NCI-H2171 (cell line): ENCODE results near the gene PRRX2.

Source experiments
- DNase-seq: peaks from one replicate; lab custom pipeline; 2025; lab: John Stamatoyannopoulos, UW

The PRRX2 gene

DNA sequence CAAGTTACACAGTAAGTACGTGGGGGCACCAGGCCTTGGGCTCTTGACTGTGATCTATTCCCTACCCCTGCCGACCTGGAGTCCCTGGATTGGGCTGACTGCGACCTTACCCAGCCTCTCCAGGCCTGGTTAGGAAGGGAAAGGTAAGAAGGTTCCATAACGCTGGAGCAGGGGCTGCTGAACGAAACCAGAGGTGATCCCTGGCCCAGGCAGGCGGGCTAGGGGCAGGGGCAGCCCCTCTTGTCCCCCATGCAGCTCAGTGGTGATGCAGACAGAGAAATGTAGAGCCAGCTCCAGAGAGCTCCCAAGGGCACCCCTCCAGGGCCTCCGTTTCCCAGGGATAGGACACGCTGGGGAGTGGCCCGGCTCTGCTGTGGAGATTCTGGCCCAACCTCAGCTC is 14.1 kb downstream of the PRRX2 start:
- no peak for DNase-seq

DNA sequence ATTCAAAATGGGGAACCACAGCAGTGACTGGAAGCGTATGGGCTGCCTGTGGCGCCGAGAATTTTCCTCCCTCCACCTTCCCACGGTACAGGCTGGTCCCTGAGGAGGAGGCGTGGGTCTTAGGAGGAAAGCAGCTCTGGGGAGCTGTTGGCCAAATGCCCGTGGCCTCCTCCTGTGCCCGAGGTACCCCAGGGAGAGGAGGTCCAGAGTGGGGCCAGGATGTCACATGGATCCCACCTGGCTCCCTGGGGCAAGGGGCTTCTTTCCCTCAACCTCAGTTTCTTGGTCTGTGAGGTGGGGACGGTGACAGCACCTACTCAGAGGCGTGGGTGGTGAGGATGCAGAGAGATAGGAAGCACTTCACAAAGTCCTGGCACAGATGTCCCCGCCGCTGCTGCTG is 16.5 kb downstream of the PRRX2 start:
- no peak for DNase-seq

DNA sequence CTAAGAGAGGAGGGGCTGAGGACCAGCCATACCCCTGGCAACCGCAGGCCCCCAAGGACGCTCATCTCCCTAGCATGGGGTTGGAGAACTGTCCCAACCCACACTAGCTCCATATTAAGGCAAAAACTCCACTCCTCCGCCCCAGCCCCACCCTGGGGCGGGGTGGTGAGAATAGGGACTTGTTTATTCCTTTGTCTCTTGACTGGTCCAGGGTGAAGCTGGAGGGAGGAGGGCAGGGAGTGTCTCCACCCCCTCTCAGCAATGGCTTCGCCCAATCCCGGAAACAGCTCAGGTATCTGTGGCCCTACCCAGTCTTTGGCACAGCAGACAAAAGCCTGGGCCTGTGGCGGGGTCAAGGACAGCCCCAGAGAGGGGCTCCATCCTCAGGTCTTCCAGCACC is 16.9 kb downstream of the PRRX2 start:
- no peak for DNase-seq

DNA sequence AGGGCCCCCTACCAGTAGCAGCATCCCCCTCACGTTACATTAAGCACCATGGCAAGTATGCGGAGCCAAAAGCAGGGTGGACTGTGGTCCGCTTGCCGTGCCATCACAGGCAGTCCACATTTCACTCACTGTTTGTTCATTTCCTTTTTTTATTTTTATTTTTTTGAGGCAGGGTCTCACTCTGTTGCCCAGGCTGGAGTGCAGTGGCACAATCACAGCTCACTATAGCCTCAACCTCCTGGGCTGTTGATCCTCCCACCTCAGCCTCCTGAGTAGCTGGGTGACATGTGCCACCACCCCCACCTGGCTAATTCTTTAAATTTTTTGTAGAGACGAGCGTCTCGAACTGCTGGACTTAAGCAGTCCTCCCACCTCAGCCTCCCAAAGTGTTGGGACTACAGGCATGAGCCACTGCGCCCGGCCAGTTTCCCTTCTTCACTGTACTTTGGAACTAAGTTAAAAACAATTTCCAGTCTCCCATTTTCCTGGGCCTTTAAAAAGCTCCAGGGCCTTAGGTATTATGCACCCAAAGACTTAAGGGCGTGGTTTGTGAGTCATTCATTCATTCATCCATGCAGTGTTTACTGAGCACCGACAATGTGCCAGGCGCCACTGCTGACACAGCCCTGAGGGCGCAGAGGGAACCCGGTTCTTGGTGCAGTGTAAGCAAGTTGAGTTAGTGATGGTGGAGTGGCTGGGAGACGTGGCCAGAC is 19.9 kb downstream of the PRRX2 start:
- DNase-seq: no peak

DNA sequence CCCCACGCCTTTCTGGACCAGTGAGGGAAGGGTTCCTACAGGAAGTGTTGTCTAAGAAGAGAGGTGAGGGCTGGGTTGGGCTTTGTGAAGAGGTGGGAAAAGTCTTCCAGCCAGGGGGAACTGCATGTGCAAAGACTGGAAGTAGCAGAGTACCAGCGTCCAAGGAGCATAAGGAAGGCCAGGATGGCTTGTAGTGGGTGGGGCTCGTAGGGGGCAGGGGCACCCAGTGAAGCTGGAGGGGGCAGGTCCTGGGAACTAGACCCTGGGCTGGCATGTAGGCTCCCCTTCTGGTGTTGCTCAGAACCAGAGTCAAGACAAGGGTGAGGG is 20.4 kb downstream of the PRRX2 start:
- no peak for DNase-seq

DNA sequence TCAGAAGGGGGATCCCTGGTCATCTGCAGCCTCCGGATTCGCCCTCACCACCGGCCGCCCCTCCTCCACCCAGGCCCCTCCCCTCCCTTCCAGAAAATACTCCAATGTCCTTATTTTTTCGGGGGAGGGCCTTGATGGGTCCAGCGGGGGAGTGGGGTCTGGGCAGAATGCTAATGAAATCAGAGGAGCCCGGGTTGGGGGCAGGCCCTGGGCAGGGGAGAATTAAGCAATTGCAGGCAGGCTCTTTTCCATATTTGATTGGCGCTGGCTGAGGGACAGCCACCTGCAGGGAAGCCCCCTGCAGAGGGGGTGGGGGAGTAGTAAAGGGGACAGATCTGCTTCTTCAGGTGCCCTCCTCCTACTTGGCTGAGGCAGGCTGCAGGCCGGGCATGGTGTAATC is 21.3 kb downstream of the PRRX2 start:
- no peak for DNase-seq

DNA sequence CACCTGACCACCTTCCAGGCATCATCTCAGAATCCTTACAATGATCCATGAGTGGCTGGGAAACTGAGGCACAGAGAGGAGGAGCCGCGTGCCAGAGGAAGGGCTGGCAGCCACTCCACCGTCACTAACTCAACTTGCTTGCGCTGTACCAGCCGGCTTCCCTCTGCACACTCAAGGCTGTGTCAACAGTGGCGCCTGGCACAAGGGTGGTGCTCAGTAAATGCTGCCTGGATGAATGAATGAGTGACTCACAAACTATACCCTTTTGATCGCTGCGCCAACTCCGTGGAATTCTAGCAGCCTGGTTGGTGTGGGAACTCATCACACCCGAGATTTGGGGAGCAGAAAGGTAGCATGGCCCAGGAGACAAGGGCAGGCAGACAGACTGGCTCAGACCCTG is 21.9 kb downstream of the PRRX2 start:
- DNase-seq: no peak

DNA sequence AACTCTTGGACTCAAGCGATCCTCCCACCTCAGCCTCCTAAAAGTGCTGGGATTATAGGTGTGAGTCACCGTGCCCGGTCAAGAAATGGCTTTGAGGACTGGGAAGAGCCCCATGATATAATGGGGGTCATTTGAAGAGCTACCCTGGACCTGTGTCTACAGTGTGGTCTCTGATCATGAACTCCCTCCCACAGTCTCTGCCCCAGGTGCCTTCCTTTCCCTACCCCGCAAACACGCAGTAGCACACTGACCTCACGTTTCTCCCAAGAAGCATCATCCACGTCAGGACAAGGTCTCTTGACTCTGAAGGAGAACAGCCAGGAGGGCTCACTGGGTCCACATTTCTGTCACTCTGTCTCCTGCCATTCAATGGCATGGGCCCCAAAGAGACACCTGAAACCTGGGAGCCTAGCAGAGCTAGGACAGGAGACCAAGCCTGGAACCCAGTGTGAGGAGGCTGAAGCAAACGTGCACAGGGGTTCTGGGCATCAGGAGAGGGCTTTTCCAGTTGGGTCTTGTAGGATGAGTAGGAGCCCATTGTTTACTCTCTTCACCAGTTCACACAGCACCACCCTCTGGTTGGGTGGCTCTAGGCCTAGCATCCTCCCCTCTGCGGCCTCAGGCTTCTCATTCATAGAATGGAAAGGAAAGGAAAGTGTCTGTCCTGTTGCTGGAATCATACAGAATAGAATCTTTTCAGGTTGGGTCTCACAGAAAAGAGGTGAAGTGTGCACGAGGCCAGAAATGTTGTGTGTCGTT is 23.0 kb downstream of the PRRX2 start:
- no peak for DNase-seq

DNA sequence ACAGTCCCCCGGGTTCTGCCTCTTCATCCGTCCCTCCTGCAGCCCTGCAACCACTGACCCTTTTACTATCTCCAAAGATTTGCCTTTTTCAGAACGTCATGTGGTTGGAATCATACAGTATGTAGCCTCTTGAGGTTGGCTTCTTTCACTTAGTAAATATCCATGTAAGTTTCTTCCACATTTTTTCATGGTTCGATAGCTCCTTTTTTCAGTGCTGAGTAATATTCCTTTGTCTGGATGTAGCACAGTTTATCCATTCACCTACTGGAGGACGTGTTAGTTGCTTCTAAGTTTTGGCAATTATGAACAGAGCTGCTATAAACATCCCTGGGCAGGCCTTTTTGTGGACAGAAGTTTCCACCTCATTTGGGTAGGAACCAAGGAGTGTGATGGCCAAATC is 27.1 kb downstream of the PRRX2 start:
- DNase-seq: no peak

DNA sequence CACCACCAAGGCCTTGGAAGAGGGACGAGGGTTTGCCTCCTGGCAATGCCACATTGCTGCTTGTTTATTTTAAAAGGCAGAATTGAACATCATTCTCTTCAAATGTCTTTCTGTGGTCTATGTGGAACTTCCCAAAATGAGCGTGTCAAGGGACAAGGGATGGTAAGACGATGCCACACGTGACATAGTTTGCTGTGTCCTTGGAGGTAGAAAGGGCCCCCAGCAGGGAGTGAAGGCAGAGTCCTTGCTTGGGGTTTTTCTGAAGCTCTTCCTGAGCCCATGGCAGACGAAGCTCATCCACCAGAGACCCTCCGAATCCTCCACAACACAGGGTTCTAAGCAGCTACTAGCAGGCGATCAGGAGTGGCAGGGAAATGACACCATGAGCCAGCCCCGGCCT is 28.3 kb downstream of the PRRX2 start:
- DNase-seq: no peak

DNA sequence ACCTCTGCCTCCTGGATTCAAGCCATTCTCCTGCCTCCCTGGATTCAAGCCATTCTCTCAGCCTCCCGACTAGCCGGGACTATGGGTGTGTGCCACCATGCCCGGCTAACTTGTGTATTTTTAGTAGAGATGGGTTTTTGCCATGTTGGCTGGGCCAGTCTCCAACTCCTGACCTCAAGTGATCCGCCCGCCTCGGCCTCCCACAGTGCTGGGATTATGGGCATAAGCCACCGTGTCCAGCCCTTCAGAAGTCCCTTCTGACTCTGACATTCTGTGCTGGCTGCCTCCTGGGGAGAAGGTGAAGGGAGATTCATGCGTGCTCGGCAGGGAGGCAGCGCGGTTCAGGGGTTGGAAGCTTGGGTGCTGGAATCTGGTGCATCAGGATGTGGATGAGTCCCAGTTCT is 28.8 kb downstream of the PRRX2 start:
- DNase-seq: no peak

DNA sequence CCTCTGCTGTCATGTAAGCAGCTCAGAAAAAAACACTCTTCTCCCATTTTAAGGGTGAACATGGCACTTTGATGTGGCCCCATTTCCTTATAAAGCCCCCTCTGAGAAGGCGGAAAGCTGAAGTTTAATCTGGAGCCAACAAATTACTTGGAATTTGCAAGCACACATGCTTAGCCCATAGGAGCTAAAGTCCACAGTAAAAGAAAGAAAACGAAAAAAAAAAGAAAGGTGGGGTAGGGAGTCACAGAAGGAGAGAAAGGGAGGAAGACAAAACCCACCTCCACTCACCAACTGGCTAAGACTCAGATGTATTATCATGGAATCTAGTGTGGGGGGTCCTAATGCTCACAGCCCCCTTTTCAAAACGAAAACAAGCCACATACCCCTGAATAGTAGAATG is 30.4 kb downstream of the PRRX2 start:
- DNase-seq: no peak

DNA sequence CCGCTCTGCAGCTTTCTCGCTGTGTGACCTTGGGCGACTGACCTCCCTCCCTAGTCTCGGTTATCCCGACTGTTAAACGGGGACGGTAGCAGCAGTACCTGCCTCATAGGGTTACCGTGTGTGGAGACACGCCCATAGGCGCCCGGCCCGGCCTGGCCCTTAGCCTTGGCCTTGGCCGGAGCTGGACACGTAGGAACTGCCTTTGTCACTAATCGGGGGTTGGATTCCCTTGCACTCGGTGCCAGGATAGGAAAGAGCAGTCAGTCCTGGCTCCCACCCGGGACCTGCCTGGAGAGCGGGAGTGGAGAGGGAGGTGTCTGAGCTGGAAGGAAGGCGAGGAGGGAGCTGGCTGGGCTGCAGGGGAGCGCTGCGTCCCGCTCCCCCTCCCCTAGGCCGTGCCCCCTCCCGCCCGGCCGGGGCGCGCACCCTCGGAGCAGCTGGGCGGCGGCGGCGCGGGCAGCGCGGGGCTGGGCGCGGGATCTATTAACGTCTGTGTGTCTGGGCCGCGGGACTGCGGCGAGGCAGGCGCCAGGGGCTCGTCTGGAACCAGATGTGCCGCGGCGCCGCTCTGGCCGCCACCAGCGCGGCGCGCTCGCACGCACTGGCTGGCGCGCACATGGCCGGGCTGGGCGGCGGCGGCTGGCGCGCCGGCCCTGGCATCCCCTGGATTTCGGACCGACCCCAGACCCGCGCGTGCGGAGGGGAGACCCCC is 31.7 kb downstream of the PRRX2 start:
- DNase-seq: peak; percentile 57

DNA sequence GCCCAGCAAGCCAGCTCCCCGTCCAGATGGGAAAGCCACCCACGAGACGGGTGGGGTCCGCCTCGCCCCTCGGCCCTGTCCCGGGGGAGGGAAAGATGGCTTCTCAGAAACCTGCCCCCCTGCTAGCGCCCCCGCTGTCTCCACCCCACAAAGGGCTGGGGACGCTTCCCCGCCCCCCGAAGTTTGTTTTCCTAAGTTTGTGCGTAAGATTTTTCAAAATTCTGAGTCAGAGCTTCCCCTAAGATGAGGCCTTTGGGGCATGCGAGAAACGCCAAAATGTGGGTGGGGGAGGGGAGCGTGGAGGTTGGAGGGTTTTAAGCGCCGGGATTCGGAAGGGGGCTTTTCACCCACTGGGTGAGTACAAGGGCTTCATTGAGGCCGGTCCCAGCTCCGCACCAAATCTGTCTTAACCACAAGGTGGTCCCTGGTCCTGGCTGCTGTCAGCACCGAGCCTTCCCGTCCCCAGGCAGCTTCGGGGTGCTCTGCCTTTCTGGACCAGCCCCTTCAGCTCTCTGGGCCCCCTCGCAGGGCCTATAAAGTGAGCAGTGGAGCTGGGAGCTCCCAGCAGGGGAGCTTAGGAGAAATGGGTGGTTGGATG is 32.3 kb downstream of the PRRX2 start:
- DNase-seq: peak; percentile 63

DNA sequence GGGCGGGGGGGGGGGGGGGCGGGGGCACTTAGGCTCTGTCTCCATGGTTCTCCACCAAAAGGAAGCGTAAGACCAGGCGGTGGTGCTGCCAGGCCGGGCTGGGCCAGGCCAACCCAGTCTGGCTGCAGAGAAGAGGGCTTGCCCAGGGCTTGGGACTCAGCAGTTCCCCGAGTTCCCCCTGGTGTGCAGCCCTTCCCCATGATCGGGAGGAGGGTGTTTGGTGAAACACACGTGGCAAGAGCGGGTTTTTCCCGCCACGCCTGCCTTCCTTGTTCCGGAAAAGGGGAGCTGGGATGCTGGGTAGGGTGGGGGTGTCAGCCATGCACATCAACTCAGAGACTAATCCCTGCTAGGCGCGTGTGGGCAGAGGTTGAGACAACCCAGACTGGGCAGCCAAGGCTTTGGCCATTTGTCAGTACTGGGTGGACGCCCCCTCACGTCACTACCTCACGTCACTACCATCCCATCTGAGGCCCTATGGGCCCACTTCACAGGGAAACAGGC is 32.9 kb downstream of the PRRX2 start:
- no peak for DNase-seq

DNA sequence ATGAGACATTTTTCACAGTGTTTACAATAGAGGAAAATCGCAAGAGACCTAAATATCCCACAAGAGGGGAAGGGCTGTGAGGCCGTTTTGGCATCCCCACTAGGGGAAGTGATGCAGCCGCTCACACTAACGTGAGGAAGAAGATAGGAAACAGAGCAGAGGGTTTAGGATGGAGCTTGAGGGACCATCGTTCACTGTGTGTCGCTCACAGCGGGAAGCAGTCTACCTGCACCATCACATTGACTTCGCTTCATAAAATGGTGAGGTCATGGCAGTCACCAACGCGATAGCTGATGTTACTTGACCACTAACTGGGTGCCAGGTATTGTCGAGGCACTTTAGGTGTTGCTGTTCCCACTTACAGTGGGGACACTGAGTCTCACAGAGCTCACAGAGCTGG is 35.6 kb downstream of the PRRX2 start:
- DNase-seq: no peak

DNA sequence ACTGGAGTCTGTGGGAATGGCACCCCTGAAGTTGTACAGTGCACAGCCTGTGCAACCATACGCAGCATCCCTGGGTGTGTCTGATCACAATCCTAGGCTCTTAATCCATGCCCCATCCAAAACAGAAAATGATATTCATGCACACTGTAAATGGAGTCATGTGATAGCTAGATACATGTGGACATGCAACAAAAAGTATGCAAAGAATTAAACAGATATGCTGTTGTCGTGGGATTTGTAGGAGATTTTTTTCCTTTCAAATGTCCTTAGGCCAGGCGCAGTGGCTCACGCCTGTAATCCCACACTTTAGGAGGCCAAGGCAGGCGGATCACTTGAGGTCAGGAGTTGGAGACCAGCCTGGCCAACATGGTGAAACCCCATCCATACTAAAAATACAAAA is 36.1 kb downstream of the PRRX2 start:
- DNase-seq: no peak

DNA sequence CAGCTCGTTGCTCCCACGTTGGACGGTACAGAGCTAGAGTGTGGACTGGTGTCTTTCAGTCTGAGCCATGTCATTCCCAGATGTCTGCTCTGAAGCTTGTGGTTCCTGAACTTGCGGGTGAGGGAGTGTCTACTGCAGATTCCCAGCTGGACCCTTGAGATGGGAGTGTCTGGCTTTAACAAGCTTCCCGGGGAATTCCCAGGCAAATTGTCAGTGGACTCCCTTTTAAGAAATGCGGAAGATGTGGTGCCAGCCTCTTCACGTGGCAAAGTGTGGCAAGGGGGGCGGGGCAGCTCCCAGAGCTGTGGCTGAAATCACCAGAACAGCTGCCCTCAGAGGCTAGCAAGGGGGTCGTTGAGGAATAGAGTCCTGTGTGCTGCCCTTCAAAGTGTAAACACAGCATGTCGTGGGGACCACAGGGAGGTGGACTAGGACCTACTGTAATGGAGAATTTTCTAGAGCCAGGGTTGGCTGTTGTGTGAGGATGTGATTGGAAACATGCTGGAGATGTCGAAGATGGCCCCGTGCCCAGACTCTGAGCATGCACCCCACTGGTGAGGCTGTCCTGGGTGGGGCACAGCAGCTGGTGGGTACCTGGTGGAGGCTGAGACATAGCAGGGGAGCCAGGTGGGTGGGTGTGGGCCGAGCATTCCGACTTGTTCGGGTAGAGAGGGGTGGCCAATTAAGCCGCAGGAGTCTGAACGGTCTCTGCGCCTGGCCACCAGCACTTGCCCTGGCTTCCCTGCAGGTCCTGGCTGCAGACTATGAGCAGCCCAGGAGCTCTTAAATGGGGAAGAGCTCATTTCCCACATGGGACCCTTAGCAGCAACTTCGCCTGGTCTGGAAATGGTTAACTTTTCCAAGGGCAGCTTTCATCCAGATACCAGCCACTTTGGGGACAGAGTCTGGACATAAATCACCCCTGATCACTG is 37.4 kb downstream of the PRRX2 start:
- DNase-seq: no peak

DNA sequence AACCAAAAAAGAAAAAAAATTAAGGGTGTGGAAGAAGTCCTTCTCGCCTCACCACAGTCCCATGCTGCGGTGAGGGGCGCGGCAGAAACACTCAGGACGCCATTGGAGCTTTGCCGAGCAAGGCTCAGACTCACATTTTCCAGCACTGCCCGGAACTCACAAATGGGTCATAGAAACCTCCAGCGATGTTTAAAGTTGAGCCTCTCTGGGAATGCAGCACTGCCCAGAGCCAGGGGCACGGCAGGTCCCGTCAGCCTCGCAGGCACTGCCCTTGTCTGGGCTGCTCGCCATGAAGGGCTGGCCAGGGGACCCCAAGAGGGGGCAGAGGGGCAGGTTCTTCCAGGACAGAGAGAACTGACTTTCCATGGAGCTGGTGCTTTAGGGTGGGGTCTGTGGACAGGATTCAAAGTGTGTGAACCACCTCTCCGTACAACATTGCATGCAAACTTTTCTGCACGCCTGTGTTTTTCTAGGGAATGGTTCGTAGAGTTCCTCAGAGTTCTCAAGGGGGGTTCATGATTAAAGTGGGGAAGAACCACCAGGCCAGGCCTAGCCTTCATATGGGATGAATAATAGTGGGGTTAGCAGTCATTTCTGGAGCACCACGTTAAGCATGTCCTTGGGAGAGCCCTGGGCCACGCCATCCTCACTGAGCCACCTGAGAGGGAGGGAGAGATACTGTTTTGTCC is 38.4 kb downstream of the PRRX2 start:
- no peak for DNase-seq

DNA sequence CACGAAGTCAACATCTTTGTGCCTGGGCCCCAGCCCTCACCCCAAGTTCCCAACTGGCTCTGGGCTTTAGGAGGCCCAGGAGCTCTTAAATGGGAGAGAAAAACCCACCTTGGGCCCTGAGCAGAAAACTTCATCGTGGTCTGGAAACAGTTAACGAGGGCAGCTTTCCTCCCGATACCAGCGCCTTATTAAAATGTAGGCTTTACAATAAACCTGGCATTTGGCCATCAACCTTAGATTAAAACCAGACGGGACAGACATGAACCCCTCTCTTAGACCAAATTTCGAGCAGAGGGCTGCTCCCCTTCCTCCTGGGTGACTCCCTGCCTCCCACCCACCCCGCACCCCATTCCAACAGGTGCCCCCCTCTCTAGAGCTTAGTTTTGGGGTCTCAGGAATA is 39.4 kb downstream of the PRRX2 start:
- DNase-seq: no peak

DNA sequence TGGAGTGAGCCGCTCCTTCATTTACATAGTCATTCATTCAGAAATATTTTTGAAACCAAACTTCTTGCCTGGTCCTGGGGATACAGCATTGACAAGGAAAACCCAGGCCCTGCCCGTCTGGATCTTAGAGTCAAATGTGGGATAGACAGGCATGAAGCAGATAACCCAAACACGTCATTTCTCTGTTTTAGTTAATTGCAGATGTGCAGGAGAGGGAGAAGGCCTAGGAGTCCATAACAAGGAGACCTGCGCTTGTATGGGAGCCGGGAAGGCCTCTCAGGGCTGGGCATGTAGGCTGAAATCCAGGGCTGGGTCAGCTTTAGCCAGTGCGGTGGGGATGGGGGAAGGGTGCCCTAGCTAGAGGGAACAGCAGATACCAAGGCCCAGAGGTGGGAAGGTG is 43.3 kb downstream of the PRRX2 start:
- DNase-seq: no peak
